GM19395 (cell line): ENCODE results near the gene ARSD.
"Not testable (repeated sequence)": the region's sequence is repeated elsewhere in the genome, so short reads cannot be mapped to it uniquely, and the experiment has no call there.

ENCODE experiments used
- ATAC-seq: cut with Tn5 transposase; IDR thresholded peaks from one replicate; pipeline ENCODE4 v1.9.1; 2021; ENCODE audit warnings: mild to moderate bottlenecking, moderate library complexity; ENCODE audit not compliant: unreplicated experiment

The ARSD gene

DNA sequence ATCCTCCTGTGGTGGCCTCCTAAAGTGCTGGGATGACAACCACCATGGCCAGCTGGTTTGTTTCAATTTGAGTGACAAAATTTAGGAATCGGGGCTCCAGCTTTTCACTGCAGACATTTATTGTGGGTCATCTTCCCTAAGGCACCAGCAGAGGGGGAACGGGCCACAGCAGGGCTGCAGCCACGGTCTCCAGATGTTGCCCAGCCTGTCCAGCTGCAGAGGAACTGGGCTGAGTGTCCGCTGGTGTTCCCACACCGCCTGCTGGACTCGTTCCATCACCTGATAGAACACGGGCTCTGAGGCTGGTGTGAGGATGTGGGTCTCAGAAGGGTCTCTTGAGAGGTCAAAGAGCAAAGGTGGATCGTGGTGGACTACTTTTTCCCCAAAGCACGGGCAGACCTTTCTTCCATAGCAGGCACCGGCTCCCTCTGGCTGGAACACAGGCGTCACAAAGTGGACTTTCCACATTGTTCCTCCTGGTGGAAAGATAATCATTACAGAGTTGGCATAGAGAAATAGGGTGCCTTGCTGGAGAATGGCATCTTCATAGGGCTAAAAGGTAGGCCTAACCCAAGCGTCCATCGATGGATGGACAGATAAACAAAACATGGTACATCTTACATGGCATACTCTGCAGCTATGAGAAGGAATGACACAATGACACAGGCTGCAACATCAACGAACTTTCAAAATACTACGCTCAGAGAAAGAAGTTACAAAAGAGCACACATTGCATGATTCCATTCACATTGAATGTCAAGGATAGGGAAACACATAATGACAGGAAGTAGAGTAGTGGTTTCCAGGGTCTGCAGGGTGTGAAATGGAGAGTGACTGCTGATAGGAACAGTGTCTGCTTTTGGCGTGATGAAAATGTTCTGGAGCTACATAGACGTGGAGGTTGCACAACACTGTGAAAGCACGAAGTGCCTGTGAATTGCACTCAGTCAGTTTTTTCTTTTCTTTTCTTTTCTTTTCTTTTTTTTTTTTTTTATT is 5.9 kb upstream of the ARSD start:
- no peak for ATAC-seq

DNA sequence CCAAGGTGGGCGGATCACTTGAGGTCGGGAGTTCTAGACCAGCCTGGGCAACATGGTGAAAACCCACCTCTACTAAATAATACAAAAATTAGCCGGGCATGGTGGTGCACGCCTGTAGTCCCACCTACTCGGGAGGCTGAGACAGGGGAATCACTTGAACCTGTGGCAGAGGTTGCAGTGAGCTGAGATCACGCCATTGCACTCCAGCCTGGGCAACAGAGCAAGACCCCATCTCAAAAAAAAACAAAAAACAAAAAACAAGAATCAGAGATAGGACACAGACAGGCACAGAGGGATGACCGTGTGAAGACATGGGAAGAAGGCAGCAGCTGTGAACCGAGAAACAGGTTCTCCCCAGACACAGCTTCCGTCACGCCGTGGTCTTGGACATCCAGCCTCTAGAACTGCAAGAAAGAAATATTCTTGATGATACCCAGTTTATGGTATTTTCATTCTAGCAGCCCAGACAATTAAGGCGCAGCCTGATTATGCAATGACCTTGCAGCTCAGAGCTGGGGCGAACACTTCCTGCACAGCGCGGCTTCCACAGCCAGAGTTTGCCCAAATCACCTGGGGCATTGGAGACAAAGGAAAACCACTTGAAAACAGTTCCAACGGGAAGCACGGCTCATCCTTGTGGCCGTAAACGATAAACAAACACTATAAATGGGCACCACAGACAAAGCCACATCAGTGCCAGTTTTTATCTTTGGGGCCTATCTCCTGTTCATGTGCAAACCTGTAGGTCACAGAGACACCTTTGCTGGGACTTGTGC is 4.2 kb upstream of the ARSD start:
- ATAC-seq, result no peak

DNA sequence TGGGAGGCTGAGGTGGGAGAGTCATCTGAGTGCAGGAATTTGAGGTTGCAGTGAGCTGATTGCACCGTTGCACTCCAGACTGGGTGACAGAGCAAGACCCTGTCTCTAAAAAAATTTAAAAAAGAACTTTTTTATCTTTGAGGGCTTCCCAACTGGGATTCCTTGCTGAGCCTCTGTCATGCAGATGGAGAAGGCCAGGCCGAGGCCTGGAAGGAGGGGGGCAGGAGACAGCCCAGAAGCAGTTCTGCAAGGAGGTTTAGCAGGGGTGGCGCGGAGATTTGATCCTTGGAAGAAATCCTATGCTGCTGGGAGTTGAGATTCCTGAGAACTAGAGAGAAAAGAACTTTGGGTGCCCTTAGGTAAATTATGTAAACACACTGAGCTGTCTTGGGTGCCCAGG is 2.5 kb upstream of the ARSD start:
- no peak for ATAC-seq

DNA sequence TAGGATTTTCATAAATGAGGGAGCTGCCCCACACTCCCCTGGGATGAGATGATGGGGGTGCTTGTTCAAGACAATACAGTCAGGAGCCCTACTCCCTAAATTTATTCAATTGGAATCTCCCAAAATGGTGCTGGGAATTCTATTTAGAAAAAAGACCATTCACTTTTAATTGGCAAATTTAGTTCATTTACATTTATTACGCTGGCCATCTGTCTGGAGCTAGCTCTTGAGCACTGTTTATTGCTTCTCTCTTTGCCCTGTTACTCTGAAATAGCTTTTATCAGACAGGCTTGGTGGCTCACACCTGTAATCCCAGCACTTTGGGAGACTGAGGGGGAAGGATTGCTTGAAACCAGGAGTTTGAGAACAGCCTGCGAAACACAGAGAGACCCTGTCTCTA is 2.0 kb upstream of the ARSD start:
- no peak for ATAC-seq

DNA sequence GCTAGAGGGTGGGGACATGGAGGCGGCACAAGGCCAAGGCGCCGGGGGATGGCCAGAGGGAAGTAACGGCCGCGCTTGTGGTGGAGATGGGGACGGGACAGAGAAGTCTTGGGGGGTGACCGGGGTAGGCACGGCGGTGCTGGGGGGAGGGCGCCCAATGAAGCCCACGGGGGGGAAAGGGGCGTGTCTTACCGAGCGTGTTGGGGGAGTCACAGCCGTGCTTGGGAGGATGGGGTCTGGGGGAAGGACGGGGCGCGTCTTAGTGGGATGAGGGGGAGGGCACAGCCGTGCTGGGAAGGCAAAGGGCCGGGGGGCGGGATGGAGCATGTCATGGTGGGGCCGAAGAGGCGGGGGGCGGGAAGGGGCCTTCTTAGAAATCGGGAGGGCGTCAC is 952 bp downstream of the ARSD start:
- no peak for ATAC-seq

DNA sequence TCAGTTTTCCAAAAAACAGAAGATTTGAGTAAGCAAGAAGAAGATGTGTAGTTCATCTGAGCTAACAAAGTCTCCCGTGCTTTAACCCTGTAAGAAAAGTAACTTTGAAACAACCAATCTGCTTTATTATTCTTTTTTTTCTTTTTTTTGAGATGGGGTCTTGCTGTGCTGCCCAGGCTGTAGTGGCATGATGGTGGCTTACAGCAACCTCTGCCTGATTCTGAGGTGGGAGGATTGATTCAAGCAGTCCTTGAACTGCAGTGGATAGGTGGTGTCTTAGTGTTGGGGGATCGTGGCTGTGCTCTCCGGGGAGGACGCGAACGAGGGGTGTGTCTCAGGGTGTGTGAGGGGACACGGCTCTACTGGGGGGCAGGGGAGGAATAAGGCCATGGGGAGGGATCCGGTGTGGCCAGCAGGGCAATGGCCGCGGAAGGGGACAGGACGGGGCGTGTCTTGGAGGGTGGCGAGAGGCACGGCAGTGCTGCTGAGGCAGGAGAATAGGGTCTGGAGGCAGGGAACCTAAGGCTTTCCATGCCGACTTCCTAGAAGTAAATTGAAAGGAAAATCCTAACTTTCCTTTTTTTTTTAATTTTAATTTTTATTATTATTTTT is 2.4 kb downstream of the ARSD start:
- ATAC-seq, result no peak

DNA sequence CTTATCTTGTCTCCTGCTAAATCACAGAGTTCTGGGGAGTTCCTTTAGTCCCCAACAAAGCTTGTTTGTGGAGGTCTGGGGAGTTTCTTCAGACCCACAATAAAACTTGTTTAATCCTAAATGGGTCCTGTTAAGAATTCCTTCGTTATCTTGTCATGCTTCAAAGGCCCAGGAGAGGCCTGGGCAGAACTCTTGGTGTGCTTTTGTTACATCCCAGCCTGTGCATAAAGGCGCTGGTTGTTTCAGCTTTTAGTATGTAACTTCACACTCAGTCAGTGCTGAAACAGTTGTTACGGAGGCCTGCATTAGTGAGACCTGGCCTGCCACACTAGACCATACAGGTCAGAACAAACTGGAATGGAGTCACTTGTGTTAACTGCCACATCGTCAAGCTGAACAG is 2.9 kb downstream of the ARSD start:
- not testable (repeated sequence) for ATAC-seq

DNA sequence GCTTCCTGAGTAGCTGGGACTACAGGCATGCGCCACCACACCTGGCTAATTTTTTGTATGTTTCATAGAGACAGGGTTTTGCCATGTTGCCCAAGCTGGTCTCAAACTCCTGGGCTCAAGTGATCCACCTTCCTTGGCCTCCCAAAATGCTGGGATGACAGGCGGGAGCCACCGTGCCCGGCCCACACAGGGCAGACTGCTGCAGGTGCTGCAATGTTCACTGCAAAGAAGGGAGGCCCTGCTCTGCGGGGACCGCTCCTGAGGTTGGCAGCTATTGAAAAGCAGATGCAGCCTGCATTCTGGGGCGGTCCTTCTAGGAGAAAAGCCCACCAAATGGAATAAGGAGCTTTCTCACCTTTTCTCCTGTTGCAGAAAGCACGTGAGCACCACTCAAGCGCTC is 5.0 kb downstream of the ARSD start:
- no peak for ATAC-seq

DNA sequence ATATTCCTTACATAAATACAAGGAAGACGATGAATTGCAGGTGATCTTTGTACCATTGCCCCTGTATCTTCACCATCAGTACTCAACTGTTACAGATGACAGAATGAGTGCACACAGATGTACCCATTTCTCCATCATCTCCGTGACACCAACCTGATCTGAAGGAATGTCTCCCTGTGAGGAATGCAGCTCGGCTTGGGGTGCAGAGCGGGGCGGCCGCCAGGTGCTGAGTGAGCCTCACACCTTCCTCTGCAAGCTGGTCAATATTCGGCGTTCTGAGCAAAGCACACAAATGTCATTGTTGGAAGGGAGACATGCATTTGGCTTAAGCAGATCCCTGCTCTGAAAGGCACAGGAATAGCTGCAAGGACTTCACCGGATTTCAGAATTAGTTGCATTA is 7.4 kb downstream of the ARSD start:
- ATAC-seq, result no peak

DNA sequence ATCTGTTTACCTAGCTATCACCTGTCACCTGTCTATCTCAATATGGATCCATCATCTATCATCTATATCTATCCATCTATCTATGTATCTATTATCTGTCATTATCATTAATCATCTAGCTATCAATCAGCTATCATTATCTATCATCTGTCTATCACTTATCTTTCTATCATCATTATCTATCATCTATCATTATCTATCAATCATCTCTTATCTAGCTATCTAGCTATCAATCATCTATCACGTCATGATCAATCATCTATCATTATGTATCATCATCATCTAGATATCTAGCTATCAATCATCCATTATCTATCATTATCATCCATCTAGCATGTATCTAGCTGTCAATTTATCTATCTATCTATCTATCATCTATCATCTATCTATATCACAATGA is 7.9 kb downstream of the ARSD start:
- no peak for ATAC-seq

DNA sequence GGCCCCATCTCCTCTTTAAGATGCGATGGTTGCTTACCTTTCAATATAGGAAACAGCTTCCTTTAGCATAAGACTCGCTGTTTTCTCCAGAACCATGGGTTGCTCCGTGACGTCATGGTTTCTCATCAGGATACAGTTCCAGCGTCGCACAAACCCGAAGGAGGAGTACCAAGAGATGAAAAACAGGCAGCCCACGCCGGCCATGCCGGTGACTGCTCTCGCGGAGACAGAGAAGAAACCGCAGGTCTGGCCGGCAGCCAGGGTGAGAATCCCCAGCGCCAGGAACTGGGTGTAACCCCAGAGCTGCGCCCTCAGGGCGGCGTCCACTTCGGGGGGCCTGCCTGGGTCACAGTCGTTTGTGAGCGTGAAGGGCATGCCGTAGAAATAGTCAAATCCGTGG is 11.4 kb downstream of the ARSD start:
- ATAC-seq, result no peak

DNA sequence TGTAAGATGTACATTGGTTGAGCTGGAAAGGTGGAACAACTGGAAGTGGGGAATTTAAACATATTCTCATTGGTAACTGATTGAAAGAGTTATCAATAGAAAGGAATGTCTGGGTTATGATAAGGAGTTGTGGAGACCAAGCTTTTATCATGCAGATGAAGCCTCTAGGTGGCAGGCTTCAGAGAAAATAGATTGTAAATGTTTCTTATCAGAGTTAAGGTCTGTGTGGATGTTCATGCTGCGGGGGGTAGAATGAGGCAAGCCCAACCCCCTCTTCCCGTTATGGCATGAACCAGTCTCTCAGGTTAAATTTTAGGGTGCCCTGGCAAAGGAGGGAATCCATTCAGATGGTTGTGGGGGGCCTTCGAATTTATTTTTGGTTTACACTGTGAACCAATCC is 16.0 kb downstream of the ARSD start:
- no peak for ATAC-seq

DNA sequence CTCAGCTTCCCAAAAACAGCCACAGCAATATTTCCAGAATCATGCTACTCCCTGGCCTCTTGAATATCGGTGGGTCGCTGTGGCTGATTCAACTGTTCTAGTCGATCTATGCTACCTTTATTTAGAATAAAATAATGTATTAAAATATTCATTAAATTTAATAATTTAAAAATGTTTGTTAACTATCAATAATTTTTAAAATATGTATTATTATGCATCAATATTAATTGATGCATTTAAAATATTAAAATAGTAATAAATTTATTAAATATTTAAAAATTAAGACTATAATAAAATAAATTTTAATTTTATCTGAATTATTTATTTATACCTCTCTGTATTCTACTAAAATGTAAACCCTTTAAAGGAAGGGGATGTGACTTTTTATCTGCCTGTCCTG is 19.0 kb downstream of the ARSD start:
- no peak for ATAC-seq

DNA sequence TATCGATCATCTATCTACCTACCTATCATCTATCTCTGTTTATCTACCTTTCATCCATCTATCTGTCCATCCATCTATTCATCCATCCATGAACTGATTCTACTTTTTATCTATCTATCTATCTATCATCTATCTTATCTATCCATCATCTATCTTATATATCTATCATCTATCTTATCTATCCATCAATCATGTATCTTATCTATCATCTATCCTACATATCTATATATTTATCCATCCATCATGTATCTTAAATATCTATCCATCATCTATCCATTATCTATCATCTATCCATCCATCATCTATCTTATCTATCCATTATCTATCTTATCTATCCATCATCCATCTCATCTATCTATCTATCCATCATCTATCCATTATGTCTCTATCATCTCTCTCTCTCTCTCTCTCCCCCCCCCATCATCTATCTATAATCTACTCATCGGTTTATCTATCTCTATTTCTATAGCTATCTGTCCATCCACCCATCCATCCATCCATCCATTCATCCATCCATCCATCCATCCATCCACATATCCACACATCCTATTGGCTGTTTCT is 20.9 kb downstream of the ARSD start:
- ATAC-seq, result no peak

DNA sequence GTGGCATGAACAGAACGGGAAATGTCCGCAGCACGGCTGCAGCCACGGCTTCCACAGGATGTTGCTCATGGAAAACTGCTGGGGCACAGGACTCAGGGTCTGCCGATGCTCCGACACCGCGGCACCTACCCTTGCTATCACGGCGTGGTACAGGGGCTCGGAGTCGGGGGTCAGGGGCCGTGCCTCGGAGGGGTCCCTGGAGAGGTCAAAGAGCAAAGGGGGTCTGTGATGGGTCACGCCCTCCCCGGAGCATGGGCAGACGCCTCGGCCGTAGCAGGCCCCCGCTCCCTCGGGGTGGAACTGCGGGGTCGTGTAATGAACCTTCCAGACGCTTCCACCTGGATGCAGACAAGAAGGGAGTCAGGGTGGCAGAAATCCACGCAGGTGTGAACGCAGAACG is 21.8 kb downstream of the ARSD start:
- no peak for ATAC-seq

DNA sequence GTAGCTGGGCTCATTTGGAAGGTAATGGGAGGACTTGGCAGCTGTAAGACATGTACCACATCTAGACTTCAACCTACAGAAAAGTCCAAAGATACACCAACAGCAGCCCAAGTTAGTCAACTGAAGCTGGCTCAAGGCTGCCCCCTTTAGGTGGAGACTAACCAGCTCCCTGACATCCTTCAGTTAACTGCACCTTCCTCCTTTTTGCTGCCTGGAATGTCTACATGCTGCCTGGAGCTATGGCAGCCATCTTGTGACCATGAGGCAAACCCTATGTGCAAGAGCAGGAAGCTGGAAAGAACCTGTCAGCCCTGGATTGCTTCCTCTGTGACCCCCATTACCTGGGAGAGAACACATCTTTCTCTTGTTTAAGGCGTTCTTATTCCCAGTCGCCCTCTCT is 25.8 kb downstream of the ARSD start:
- ATAC-seq, result no peak

DNA sequence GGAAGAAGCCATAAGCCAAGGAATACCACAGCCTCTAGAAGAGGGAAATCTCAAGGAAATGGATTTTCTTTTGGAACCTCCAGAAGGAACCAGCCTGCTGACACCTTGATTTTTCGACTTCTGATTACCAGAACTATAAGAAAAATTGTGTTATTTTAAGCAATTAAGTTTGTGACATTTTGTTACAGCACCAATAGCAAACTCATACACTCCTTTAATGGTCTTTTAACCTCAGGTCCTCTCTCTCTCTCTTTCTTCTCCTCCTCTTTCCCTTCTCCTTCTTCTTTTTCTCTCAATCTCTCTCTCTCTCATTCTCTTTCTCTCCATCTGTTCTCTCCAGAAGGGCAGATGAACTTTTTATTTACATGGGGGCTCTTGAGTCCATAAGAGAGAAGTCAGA is 26.3 kb downstream of the ARSD start:
- no peak for ATAC-seq

DNA sequence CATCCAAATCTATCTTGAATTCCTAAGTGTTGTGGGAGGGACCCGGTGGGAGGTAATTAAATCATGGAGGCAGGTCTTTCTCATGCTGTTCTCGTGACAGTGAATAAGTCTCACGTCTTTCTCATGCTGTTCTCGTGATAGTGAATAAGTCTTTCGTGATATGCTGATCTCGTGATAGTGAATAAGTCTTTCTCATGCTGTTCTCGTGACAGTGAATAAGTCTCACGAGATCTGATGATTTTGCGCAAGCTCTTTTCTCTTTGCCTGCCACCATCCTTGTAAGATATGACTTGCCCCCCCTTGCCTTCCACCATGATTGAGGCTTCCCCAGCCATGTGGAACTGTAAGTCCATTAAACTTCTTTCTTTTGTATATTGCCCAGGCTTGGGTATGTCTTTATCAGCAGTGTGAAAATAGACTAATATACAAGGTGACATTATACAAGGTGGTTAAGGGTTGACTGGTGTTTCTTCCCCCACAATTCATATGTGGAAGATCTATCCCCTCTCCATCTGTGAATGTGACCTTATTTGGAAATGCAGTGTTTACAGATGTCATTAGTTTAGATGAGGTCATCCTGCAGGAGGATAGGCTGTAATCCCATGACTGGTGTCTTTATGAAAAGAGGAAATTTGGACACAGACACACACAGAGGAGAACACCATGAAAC is 27.6 kb downstream of the ARSD start:
- ATAC-seq, result no peak

DNA sequence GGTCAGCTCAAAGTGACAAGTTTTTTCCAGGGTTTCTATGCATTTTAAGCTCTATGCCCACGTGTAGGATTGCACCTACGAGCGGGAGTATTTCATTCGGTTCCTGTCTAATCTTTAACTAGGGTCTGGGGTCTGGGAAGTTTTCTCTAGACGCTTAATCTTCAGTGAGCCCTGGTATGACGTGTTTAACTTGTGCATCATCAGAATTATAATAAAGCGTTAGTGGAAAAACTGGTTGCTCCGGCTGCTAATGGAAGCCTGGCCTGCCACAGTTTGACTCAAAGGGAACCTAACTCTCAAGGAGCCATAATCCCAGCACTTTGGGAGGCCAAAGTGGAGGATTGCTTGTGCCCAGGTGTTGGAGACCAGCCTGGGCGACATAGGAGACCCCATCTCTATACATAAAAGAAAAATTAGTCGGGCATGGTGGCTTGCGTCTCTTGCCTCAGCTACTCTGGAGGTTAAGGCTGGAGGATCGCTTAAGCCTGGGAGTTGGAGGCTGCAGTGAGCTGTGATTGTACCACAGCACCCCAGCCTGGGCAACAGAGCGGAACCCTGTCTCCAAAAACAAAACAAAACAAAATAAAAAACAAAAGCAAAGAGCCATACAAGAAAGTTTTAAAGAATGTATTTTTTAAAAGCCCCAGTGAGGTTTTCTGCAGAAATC is 30.2 kb downstream of the ARSD start:
- ATAC-seq, result no peak
